ENCODE results near the gene CPT2. TPM values are rescaled to one million over a fixed set of nuclear protein-coding genes. Genes with fewer than 3 reads are reported as not detected.

The CPT2 gene
- total RNA-seq, 6 donors from 2014 or later, result 16.8 to 39.2 (median 27.6) TPM

- WGBS, 2 donors, result 84 to 86% methylated on average over 10 to 11 of the region's 11 CpGs
- DNase-seq, result no peak
Measured at GRCh38 chr1:53256511-53257453, 60.2 kb downstream of the CPT2 start.

DNA sequence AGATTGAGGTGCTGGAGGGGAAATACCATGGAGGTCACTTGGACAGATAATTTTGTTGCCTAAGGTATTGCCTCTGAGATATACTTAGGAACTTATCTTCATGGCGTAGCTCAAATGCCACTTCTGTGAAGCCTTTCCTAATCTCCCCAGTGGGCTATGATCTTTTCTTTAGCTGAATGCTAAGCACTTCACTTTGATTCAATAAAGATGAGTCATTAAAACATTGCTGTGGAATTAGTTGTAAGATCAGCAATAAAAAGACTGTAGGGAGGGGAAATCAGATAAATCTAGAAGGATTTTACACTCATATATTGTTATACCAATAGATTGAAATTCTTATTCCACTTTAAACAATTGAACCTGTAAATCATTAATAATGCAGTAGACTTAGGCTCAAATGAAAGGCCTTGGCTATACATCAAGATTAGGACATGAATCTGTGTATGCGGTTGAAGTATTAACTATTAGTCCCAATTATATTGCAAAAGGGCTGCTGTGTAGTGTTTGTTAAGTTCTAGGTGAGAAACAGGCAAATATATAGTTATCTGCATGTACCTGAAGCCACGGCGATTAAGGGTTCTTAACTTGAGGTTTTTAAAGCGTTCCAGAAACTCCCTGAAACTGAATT is 60.9 kb downstream of the CPT2 start:
- TF ChIP-seq POLR2A (IDR thresholded peaks at IDR 0.05) (no peak), EP300 (IDR thresholded peaks at IDR 0.05) (no peak)

More at GRCh38 chr1:53256511-53257453, 60.2 kb downstream of the CPT2 start:
- TF ChIP-seq POLR2AphosphoS5 (IDR thresholded peaks at IDR 0.05) (no peak), EP300 (IDR thresholded peaks at IDR 0.05) (no peak), POLR2A (IDR thresholded peaks at IDR 0.05) (no peak)
- TF ChIP-seq, protein P1, sequence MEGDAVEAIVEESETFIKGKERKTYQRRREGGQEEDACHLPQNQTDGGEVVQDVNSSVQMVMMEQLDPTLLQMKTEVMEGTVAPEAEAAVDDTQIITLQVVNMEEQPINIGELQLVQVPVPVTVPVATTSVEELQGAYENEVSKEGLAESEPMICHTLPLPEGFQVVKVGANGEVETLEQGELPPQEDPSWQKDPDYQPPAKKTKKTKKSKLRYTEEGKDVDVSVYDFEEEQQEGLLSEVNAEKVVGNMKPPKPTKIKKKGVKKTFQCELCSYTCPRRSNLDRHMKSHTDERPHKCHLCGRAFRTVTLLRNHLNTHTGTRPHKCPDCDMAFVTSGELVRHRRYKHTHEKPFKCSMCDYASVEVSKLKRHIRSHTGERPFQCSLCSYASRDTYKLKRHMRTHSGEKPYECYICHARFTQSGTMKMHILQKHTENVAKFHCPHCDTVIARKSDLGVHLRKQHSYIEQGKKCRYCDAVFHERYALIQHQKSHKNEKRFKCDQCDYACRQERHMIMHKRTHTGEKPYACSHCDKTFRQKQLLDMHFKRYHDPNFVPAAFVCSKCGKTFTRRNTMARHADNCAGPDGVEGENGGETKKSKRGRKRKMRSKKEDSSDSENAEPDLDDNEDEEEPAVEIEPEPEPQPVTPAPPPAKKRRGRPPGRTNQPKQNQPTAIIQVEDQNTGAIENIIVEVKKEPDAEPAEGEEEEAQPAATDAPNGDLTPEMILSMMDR (IDR thresholded peaks at IDR 0.05), result no peak
- Histone ChIP-seq H3K9me3 (no peaks in the 10 kb centered on the region), H3K4me3 (no peak overlapping the region), H3K27ac (no peak overlapping the region), H3K4me1 (no peaks in the 10 kb centered on the region), H3K36me3 (peaks cover 0 to 4% (median 2%) of the 10 kb centered on the region in 4 donors), H3K27me3 (no peaks in the 10 kb centered on the region)
- no peak for ATAC-seq (ENCODE audit: low FRiP score in 2 of 2)

GRCh38 chr1:53258216-53258615 is 61.6 kb downstream of the CPT2 start:
- DNase-seq (no peak), ATAC-seq (ENCODE audit: low FRiP score in 2 of 2) (no peak)
- 50 to 64% methylated on average over 1 of the region's 1 CpG for WGBS, 2 donors
- peaks cover 0 to 9% (median 2%) of the 10 kb centered on the region in 4 donors for H3K36me3 ChIP-seq
- no peak overlapping the region for H3K4me3 ChIP-seq
- no peaks in the 10 kb centered on the region for H3K9me3 ChIP-seq
- no peaks in the 10 kb centered on the region for H3K27me3 ChIP-seq
- no peaks in the 10 kb centered on the region for H3K4me1 ChIP-seq
- H3K27ac ChIP-seq, result no peak overlapping the region
- TF ChIP-seq POLR2A (IDR thresholded peaks at IDR 0.05) (no peak), POLR2AphosphoS5 (IDR thresholded peaks at IDR 0.05) (no peak), EP300 (IDR thresholded peaks at IDR 0.05) (no peak)
- TF ChIP-seq, protein P1 (IDR thresholded peaks at IDR 0.05), result no peak

More for the DNA sequence above, 60.9 kb downstream of the CPT2 start:
- peaks cover 0 to 4% (median 2%) of the 10 kb centered on the region in 4 donors for H3K36me3 ChIP-seq
- no peak overlapping the region for H3K27ac ChIP-seq
- WGBS, 2 donors, result 59 to 76% methylated on average over 5 of the region's 5 CpGs
- DNase-seq (no peak), ATAC-seq (ENCODE audit: low FRiP score in 2 of 2) (no peak)
- H3K27me3 ChIP-seq, result no peaks in the 10 kb centered on the region
- H3K4me1 ChIP-seq, result no peaks in the 10 kb centered on the region
- no peak overlapping the region for H3K4me3 ChIP-seq
- no peaks in the 10 kb centered on the region for H3K9me3 ChIP-seq

- 93 to 97% methylated on average over 2 of the region's 2 CpGs for WGBS, 2 donors
- Histone ChIP-seq H3K4me3 (no peak overlapping the region), H3K27me3 (no peaks in the 10 kb centered on the region), H3K36me3 (peaks cover 0 to 11% (median 2%) of the 10 kb centered on the region in 4 donors), H3K27ac (no peak overlapping the region), H3K4me1 (no peaks in the 10 kb centered on the region), H3K9me3 (no peaks in the 10 kb centered on the region)
- ATAC-seq (ENCODE audit: low FRiP score in 2 of 2), result no peak
- no peak for DNase-seq
- TF ChIP-seq, protein P1 (IDR thresholded peaks at IDR 0.05), result no peak
- TF ChIP-seq POLR2A (IDR thresholded peaks at IDR 0.05), result no peak
- TF ChIP-seq POLR2AphosphoS5 (IDR thresholded peaks at IDR 0.05), result no peak
Measured at GRCh38 chr1:53259932-53260331, 63.3 kb downstream of the CPT2 start.

DNA sequence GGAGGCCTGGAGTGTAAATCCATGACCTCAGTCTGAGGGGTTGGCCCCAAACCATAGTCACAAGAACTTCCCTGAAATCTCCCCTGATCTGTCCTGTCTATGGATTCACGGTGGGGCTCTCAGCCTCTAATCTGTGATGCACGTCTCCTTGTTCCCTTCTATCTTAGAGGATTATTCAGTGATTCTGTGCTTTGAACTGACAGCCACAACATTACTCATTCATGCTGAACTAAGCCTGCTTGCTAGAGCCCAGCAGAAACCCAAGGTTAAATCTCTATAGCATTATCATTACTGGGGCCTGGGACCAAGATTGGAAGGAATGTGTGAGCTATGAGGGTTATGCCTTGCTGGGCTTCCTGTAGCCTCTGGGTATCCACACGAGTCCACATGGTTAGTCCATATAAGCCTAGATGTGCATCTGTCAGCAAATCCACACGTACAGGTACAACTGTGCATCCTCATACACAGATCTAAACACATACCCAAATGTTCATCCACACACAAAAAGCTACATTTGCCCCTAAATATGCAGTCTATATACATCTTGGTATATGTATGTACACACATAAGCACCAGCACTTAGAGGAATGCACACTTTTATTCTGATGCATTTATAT is 64.1 kb downstream of the CPT2 start:
- Histone ChIP-seq H3K4me1 (no peaks in the 10 kb centered on the region), H3K36me3 (peaks cover 0 to 11% (median 2%) of the 10 kb centered on the region in 4 donors)
- no peak for ATAC-seq (ENCODE audit: low FRiP score in 2 of 2)

More for the DNA sequence above, 64.1 kb downstream of the CPT2 start:
- TF ChIP-seq POLR2A (IDR thresholded peaks at IDR 0.05), result no peak
- no peak for TF ChIP-seq EP300 (IDR thresholded peaks at IDR 0.05)
- TF ChIP-seq POLR2AphosphoS5 (IDR thresholded peaks at IDR 0.05), result no peak
- TF ChIP-seq, protein P1 (IDR thresholded peaks at IDR 0.05), result no peak
- Histone ChIP-seq H3K27me3 (no peaks in the 10 kb centered on the region), H3K27ac (no peak overlapping the region), H3K9me3 (no peaks in the 10 kb centered on the region), H3K4me3 (no peak overlapping the region)
- no peak for DNase-seq
- 86 to 90% methylated on average over 2 to 4 of the region's 4 CpGs for WGBS, 2 donors
